GOT3 (cell line): ENCODE results near the gene CRYM.
A peak's percentile ranks its signal among the peaks of the same experiment; 100 is the strongest.
"Not testable (repeated sequence)": the region's sequence is repeated elsewhere in the genome, so short reads cannot be mapped to it uniquely, and the experiment has no call there.

Experiments
- DNase-seq: peaks from one replicate; lab custom pipeline; 2025; ENCODE audit warnings: mixed read lengths; lab: John Stamatoyannopoulos, UW

Gene CRYM

DNA sequence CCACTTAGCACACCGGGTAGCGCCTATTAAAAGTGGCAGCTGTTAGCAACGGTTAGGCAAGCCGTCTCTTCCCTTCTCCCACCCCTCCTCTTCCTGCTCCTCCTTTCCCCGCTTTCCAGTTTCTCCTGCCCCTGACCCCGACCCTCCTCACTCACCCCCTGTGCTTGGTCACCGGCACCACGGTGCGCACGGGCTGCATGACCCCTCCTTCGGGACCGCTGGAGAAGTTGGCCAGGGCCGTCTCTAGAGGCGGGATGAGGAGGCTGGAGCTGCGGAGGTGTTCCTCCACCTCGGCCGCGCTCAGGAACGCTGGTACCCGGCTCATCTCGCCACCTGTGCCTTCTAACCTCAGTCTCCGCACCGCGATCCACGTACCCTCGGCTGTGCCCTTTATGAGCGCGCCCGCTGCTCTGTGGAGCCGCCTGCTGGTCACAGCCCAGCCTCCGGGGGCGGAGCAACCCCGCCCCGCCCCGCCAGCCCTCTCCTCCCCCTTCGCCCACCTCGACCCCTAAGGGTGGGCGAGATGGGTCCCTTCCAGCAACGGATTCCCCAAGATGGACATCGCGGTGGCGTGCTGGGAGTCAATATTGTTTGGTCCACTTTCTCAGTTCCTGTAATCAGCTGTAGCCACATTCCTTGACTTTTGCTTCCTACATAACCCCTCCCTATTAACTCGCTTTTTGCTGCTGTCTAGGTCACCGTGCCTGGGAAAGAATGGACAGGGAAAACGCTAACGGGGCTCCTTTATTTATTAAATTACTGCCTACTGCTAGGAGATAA is at the start of gene CRYM:
TSS of gene CRYM (minus strand) at position 364 of the 780 bp plus-strand sequence. CDS start at position 325, 39 bp downstream.
- no peak for DNase-seq

DNA sequence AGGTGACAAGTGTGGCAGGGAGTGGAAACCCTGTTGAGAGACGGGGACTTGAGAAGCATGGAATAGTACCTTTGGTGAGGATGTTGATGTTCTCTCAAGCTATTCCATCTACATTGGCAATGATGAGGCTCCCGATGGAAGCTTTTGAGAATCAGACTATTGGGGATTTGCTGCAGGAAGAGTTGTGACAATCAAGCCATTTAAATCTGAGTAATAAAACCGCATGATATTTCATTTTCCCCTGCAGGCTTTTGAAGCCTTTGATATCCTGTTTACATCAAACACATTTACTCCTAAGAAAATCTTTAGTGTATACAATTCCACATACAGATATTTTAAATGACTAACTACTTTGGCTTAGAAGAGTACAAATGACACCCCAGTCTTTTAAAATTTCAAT is 49.0 kb upstream of the CRYM start:
- no peak for DNase-seq

DNA sequence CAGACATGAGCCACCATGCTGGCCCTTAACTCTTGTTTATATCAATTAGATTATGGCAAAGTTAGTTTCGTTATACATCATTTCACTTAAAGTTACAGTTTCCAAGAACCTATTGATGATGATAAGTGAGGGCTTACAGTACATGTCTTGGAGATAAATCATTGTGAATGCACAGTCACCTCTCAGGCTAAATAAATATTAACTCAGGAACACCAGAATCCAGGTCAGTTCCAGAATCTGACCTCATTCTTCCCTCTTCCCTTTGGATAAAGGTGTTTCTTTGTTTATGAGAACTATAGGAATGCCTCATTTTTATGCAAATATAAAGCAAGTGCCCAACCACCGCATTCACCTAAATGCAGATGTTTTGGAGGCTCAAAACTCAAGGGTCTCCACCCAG is 48.4 kb upstream of the CRYM start:
- DNase-seq = no peak

DNA sequence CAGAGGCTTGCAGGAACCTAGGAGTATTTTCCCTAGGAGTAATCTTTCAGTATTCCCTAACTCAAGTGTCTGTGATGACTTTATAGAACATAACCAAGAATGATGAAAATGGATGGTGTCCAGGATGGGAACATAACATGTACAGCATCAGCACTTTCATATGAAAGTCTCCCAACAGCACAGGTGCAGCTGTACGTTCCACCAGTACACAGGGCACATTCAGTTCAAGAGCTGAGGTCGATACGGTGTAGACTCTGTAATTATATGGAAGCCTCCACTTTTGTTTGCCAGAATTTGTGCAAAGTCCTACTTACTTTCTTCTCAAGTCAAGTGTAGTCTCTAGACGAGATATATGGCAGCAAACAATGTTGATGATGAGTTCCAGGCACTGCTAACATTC is 46.2 kb upstream of the CRYM start:
- DNase-seq = no peak

DNA sequence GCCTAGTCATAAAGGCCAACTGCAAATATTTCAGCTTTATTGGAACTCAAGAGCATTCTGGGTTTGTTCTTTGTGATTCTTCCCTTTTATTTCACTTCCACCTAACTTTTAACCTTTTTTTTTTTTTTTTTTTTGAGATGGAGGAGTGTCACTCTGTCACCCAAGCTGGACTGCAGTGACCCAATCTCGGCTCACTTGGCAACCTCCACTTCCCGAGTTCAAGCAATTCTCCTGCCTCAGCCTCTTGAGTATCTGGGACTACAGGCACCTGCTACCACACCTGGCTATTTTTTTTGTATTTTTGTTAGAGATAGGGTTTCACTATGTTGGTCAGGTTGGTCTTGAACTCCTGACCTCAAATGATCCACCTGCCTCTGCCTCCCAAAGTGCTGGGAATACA is 44.2 kb upstream of the CRYM start:
- DNase-seq = not testable (repeated sequence)

DNA sequence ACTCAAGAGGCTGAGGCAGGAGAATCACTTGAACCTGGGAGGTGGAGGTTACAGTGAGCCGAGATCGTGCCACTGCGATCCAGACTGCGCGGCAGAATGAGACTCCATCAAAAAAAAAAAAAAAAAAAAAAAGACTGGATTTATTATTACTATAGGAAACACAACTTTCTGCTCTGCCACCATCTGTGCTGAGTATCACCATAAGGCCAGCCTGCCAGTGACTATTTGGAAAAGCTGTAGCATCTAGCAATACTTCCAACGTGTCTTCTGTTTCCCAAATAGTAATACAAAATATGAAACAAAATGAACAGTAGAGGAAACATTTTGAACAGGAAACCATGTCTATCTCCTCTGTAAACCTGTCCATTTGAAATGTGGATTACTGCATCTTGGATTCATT is 43.6 kb upstream of the CRYM start:
- no peak for DNase-seq

DNA sequence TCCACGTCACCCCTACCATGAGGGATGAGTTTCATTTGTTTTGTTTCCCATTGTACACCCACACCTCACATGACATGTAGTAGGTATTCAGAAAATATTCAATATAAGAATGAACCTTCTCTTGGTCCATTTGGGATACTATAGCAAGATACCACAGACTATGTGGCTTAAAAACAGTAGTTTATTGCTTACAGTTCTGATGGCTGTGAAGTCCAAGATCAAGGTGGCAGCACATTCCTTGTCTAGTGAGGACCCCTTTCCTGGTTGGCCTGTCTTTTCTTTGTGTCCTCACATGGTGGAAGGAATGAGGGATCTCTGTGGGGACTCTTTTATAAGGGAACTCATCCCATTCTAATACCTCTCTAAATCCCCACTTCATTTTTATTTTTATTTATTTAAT is 36.2 kb upstream of the CRYM start:
- DNase-seq = no peak

DNA sequence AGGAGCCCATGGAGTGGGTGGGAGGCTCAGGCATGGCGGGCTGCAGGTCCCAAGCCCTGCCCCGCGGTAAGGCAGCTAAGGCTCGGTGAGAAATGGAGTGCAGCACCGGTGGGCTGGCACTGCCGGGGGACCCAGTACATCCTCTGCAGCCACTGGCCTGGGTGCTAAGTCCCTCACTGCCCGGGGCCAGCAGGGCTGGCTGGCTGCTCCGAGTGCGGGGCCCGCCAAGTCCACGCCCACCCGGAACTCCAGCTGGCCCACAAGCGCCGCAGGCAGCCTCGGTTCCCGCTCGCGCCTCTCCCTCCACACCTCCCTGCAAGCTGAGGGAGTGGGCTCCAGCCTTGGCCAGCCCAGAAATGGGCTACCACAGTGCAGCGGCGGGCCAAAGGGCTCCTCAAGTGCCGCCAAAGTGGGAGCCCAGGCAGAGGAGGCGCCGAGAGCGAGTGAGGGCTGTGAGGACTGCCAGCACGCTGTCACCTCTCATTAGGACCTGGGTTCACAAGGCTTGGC is 34.8 kb upstream of the CRYM start:
- DNase-seq = not testable (repeated sequence)

DNA sequence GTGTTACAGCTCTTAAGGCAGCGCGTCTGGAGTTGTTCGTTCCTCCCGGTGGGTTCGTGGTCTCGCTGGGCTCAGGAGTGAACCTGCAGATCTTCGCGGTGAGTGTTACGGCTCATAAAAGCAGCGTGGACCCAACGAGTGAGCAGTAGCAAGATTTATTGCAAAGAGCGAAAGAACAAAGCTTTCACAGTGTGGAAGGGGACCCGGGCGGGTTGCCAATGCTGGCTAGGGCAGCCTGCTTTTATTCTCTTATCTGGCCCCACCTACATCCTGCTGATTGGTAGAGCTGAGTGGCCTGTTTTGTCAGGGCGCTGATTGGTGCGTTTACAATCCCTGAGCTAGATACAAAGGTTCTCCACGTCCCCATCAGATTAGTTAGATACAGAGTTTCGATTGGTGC is 34.0 kb upstream of the CRYM start:
- DNase-seq = not testable (repeated sequence)

DNA sequence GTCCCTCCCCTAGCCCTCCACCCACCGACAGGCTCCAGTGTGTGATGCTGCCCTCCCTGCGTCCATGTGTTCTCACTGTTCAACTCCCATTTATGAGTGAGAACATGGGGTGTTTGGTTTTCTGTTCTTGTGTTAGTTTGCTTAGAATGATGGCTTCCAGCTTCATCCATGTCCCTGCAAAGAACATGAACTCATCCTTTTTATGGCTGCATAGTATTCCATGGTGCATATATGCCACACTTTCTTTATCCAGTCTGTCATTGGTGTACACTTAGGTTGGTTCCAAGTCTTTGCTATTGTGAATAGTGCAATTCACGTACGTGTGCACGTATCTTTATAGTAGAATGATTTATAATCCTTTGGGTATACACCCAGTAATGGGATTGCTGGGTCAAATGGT is 28.6 kb upstream of the CRYM start:
- DNase-seq = not testable (repeated sequence)

DNA sequence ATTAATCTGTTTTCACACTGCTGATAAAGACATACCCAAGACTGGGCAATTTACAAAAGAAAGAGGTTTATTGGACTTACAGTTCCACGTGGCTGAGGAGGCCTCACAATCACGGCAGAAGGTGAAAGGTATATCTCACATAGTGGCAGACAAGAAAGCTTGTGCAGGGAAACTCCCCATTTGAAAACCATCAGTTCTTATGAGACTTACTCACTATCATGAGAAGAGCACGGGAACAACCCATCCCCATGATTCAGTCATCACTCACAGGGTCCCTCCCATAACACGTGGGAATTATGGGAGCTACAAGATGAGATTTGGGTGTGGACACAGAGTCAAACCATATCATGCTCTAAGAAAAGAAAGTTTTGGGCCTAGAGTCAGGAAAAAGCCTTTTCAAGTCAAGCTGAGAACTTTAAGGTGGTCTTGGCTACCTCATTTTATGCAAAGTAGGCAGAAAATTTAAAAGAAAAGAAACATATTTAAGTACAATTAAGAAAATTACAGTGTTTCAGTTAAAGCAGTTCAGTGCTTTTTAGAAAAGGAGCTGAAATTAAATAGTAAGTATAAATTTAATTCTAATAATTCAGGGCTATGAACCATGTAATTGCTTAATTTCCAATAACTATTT is 24.9 kb upstream of the CRYM start:
- no peak for DNase-seq

DNA sequence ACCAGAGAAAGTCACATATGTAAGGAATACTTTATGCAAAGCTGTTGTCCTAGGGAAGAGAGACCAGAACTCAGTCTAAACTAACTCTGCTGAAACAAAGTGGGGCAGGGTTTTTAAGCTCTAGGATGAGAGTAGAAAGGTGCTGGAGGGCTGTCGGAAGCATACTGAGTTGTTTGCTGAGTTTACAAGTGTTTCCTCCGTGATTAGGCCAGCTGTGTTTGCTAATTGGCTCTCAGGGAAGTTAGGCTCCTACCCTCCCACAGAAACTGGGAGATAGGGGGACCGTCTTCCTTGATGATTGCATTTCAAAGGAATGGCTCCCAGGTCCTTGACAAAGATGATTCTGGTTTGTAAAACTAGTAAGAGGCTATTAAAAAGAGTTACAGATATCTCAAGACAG is 24.4 kb upstream of the CRYM start:
- no peak for DNase-seq

DNA sequence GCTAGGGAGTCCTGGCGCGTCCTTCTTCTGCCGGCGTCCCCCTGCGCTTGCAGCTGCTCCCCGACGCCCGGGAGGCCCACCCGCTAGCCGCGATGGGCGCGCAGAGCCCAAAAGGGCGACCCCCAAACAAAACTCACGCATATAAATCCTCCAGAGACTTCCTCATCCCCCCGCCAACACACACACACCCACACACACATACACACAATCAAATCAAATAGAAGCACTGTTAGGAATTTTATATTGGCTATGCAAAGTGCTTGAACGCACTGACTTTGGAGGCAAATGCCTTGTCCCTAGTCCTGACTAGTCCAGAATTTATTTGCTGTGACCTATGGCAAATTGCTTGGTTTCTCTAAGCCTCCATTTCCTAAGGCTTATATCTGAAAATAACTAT is 23.8 kb upstream of the CRYM start:
- DNase-seq = no peak

DNA sequence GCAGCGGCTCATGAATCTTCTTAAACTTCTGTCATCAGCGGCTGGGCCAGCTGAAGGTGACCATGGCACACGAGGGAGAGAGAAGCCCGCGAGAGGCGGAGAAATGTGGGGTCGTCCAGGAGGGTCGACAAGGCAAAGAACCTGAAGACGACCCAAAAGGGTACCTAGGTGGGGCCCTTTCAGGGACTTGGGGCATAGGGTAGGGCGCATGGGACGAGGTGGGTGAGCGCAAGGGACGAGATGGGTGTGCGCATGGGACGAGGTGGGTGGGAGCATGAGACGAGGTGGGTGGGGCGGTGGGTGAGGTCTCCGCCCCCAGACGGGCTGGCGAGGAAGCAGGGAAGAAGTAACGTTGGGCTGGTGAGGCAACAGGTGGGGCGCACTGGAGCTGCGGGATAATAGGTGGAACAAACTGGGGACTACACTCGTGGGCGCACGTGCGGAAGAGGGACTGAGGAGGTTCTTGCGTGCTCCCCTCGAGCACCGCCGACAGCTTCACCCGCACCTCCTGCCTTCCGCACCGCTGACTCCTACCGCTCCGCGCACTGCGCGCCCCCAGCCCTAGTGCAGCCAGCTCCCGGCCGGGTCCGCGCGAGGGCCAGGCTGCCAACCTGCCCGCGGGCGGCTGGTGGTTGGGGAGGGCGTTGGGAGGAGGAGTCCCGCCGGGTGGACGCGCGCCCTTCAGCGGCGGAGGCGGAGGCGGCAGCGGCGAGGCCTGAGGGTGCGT is 23.2 kb upstream of the CRYM start:
- peak; percentile 15 for DNase-seq

DNA sequence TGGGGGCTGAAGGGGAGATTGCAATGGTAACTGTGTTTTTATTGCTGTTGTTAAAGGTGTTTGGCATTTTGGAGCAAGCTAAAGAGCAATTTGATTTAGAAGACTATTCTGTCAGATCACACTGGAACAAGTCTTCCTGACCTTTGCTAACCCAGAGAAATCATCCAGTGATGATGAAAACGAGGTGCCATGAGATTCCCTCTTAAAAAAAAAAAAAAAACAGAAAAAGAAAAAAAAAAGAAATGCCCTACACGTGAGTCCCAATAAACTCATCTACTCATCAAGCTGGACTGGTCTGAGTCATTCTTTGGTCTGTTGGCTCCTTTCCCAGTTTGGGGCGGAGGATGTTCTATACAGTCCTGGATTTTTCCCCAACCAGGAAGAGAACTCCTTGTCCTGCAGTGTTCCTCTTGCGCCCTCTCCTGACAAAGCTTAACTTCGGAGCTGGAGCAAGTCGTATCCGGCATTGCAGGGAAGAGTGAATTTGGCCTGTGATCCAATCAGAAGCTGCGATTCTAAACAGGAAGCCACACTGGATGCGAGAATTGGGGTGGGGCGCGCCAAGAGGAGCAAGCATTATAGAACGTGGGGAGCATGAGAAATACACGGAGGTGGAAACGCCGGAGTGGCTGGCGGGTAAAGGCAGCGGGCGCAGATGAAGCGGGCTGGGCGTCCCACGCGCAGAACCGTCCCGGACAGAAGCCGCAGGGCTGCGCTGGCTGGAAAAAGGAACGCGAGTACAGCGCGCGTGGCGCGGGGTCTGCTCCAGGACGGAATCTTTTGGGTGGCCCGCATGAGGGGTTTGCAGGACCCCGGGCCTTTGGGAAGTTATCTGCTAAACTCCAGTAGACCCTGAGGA is 22.4 kb upstream of the CRYM start:
- DNase-seq = peak; percentile 86

DNA sequence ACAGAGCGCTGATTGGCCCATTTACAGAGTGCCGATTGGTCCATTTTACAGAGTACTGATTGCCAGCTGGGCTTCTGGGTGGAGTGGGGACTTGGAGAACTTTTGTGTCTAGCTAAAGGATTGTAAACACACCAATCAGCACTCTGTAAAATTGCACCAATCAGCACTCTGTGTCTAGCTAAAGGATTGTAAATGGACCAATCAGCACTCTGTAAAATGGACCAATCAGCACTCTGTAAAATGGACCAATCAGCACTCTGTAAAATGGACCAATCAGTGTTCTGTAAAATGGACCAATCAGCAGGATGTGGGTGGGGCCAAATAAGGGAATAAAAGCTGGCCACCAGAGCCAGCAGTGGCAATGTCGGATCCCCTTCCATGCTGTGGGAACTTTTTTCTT is 11.7 kb upstream of the CRYM start:
- DNase-seq = not testable (repeated sequence)

DNA sequence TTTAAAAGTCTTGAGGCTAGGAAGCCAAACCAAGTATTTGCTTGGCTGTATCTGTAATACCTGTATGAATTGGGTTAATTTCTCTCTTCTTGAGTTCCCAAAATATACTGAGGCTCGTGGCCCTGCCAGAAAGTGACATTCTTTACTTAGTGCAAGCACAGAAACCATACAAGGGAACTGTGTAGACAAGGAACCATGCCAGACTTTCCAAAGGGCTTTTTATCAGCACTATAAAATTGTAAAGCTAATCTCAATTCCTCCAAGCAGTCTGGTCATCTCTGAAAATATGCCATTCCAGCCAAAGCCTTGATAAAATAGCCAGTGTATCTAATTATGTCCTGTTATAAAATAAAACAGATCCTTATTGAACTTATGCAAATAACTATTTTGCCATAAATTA is 7.2 kb upstream of the CRYM start:
- DNase-seq = no peak

DNA sequence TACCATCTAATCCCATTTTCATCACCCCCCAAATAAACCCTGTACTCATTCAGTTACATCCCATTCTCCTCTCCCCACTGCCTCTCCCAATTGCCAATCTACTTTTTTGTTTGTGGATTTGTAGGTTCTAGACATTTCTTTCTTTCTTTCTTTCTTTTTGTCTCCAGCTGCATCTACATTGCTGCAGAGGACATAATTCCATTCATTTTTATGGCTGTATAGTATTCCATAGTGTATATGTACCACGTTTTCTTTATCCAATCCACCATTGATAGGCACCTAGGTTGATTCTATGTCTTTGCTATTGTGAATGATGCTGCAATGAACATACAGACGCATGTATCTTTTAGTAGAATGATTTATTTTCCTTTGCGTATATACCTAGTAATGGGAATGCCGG is 6.3 kb upstream of the CRYM start:
- no peak for DNase-seq

DNA sequence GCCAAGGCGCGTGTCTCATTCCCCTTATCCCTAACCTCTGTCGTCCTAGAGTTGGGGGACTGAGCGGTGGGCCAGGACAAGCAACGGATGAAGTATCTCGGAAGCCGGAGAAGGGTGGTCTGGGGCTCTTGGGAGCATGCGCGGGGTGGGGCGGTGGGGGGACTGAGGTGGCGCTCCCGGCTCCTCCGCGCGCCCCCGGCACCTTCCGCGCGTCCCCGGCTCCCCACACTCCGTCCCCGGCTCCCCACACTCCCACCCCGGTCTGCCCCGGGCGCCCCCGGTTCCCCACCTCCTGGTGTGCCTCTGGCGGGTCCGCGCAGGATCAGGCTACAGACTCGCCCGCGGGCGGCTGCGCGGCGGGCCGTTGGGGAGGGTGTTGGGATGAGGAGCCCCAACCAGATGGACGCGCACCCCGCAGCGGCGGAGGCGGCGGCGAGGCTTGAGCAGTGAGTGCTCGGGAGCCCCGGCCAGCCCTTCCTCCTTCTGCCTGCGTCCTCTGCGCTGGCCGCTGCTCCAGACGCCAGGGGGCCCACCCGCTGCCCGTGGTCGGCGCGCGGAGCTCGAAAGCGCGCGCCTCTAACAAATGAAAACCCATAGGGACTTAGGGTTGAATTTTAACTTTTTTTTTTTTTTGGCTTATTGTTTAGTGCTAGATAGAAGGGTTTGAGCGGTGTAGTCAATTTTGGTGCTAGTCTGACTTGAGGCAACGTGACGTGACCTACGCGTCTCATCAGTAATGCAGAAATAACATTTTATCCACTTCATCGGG is 5.6 kb upstream of the CRYM start:
- DNase-seq = no peak

DNA sequence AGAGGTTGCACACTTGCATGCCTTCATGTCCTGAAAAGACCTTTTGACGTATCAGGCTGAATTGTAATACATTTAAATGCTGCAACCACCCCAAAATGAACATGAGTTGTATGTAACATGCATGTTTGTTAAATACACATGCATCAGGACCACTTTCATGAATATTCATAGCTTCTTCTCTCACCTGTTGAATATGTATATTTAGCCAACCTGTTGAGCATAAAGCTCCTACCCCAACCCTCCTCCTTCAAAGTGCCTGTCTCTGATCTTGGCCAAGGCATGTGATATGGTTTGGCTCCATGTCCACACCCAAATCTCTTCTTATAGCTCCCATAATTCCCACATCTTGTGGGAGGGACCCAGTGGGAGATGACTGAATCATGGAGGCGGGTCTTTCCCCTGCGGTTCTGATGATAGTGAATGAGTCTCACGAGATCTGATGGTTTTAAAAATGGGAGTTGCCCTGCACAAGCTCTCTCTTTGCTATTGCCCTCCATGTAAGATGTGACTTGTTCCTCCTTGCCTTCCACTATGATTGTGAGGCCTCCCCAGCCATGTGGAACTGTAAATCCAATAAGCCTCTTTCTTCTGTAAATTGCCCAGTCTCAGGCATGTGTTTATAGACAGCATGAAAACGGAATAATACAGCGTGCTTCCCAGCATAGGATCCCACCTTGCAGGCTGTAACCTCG is 3.8 kb upstream of the CRYM start:
- DNase-seq = no peak

DNA sequence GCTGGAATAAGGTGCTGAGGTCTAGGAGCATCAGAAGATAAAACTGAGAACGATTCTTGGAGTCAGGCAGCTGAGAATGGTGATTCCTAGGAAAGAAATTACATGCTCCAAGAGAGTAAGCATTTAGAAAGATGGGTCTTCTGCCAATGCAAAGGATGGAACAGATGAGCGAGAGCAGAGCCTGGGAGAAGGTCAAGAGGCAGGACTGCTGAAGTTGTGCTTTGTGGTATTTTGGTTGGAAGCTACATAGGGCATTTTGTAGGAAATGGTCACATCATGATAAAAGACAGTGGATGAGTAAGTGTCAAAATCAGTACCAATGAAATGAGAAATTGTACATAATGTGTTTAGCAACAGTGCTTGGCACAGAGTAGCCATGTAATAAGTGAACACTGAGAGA is 1.4 kb upstream of the CRYM start:
- no peak for DNase-seq
